ENCODE data around the gene KRT20.

- TF ChIP-seq CTCF (IDR thresholded peaks at IDR 0.05) (no peak), EP300 (IDR thresholded peaks at IDR 0.05) (no peak)
Measured at GRCh38 chr17:40902498-40902897, 17.5 kb upstream of the KRT20 start.
